ENCODE data around the gene C1R. TPM values are rescaled to one million over a fixed set of nuclear protein-coding genes. Genes with fewer than 3 reads are reported as not detected.

Gene C1R
- polyA plus RNA-seq, 1 of the 3 experiments (the other 2 are of a cell fraction) = 20.1 TPM

GRCh38 chr12:7122811-7123769 is 30.8 kb upstream of the C1R start:
- no peaks in the 10 kb centered on the region for H3K9me2 ChIP-seq
- H2AFZ ChIP-seq (ENCODE audit: low read depth) = no peak overlapping the region
- 70% methylated on average over 7 of the region's 7 CpGs for WGBS (ENCODE audit: low lambda C conversion rate)
- no peaks in the 10 kb centered on the region for H3K79me2 ChIP-seq (ENCODE audit: insufficient read depth)
- H3K36me3 ChIP-seq (replicated peaks in 1 of 2; ENCODE audit: control insufficient read depth in 1 of 2, insufficient read depth in 2 of 2, low read length in 1 of 2) = no peaks in the 10 kb centered on the region
- no peak overlapping the region for H3K9ac ChIP-seq
- CTCF ChIA-PET = interaction anchor here (1.0 to 4.7 kb wide), 6 partner anchors 11 to 40 kb away, joined by 4 to 39 read pairs (median 7); partner anchors contain the start of gene C1RL
- no peak for DNase-seq
- H3K27ac ChIP-seq (ENCODE audit: low read depth in 2 of 2, low read length in 1 of 2) = no peak overlapping the region
- no peak overlapping the region for H3K4me3 ChIP-seq (ENCODE audit: low read depth in 2 of 2, low read length in 1 of 2)
- POLR2A ChIA-PET = interaction anchor here (0.6 kb wide), 1 partner anchor 521 kb away, joined by 3 read pairs; no protein-coding TSS in a partner anchor
- H3K4me1 ChIP-seq (ENCODE audit: control insufficient read depth in 1 of 2, insufficient read depth in 2 of 2, low read depth in 1 of 2, low read length in 1 of 2) = no peaks in the 10 kb centered on the region
- TF ChIP-seq RFX5 (IDR thresholded peaks at IDR 0.05; ENCODE audit: low read length) (no peak), SIN3A (IDR thresholded peaks at IDR 0.05; ENCODE audit: borderline replicate concordance, low read depth, low read length) (no peak), IRF3 (IDR thresholded peaks at IDR 0.05; ENCODE audit: low read depth, low read length) (no peak), TAF1 (IDR thresholded peaks at IDR 0.05; ENCODE audit: borderline replicate concordance, low read depth, low read length) (no peak), PBX3 (IDR thresholded peaks at IDR 0.05) (no peak), CHD2 (IDR thresholded peaks at IDR 0.05; ENCODE audit: low read length, partially characterized antibody) (no peak), MXI1 (IDR thresholded peaks at IDR 0.05; ENCODE audit: low read depth, low read length) (no peak), GABPA (IDR thresholded peaks at IDR 0.05; ENCODE audit: low read depth) (no peak), MEF2A (IDR thresholded peaks at IDR 0.05; ENCODE audit: borderline replicate concordance, low read depth) (no peak), SMC3 (IDR thresholded peaks at IDR 0.05; ENCODE audit: low read depth, low read length) (no peak), GATA2 (CRISPR knock-in tag; IDR thresholded peaks at IDR 0.05) (no peak), EZH2phosphoT487 (IDR thresholded peaks at IDR 0.05; ENCODE audit: borderline replicate concordance, low read depth) (no peak), NFIC (IDR thresholded peaks at IDR 0.05; ENCODE audit: borderline replicate concordance) (no peak), USF2 (IDR thresholded peaks at IDR 0.05; ENCODE audit: borderline replicate concordance, low read depth, low read length) (no peak), FOXM1 (IDR thresholded peaks at IDR 0.05; ENCODE audit: low read depth) (no peak), RCOR1 (IDR thresholded peaks at IDR 0.05; ENCODE audit: low read length) (no peak), FOSL2 (IDR thresholded peaks at IDR 0.05; ENCODE audit: borderline replicate concordance, low read depth) (no peak), JUND (IDR thresholded peaks at IDR 0.05) (no peak)
- H3K9me3 ChIP-seq = no peaks in the 10 kb centered on the region
- no peaks in the 10 kb centered on the region for H3F3A ChIP-seq (replicated peaks; ENCODE audit: insufficient read depth)
- H3K4me2 ChIP-seq = no peak overlapping the region
- 0 out of 2 replicates have a peak, but pooled peaks cover 2% of the 10 kb centered on the region for H3K27me3 ChIP-seq (ENCODE audit: insufficient read depth)
- no peaks in the 10 kb centered on the region for H4K20me1 ChIP-seq (ENCODE audit: insufficient read depth)

All from SK-N-SH (cell line).